ENCODE results near the gene PRKD1. TPM values are rescaled to one million over a fixed set of nuclear protein-coding genes. Genes with fewer than 3 reads are reported as not detected.

Gene PRKD1
- total RNA-seq, 1 experiment from 2014 or later = 2.7 TPM

GRCh38 chr14:29821661-29822429 lies 105.8 kb downstream of the PRKD1 start:
- H3K9me3 Mint-ChIP-seq = no peaks in the 10 kb centered on the region
- Histone ChIP-seq H2BK15ac (ENCODE audit: low read depth, low read length) (no peak overlapping the region), H3T11ph (ENCODE audit: low read length) (no peak overlapping the region), H4K20me1 (ENCODE audit: control insufficient read depth, insufficient read depth, insufficient read length) (no peaks in the 10 kb centered on the region), H2AFZ (ENCODE audit: low read length) (no peak overlapping the region), H3K23me2 (ENCODE audit: insufficient read length, low read depth, low read length, poor library complexity, severe bottlenecking) (no peaks in the 10 kb centered on the region), H3K79me1 (ENCODE audit: insufficient read depth, low read depth, low read length, poor library complexity, severe bottlenecking) (no peaks in the 10 kb centered on the region), H2BK5ac (ENCODE audit: insufficient read length, low read length) (no peak overlapping the region), H3K4ac (ENCODE audit: low read depth, low read length) (no peak overlapping the region), H2AK5ac (ENCODE audit: insufficient read length, low read length) (no peak overlapping the region), H3K79me2 (ENCODE audit: insufficient read depth, low read length) (no peaks in the 10 kb centered on the region), H3K27ac (ENCODE audit: insufficient read length, low read depth, low read length) (no peak overlapping the region), H2BK120ac (ENCODE audit: low read depth, low read length, poor library complexity, severe bottlenecking) (no peak overlapping the region), H3K9ac (ENCODE audit: extremely low read depth, insufficient read length, low read length) (no peak overlapping the region), H3K56ac (ENCODE audit: insufficient read length, low read depth, low read length) (no peak overlapping the region), H2BK12ac (ENCODE audit: insufficient read length, low read depth, low read length) (no peak overlapping the region), H2BK20ac (ENCODE audit: low read depth, low read length, poor library complexity, severe bottlenecking) (no peak overlapping the region), H3K9me3 (ENCODE audit: control insufficient read depth, low read depth, low read length) (no peaks in the 10 kb centered on the region), H3K18ac (ENCODE audit: insufficient read length, low read depth, low read length) (no peak overlapping the region), H4K8ac (replicated peaks; ENCODE audit: insufficient read length, low read depth, low read length) (no peak overlapping the region), H3K23ac (ENCODE audit: insufficient read length, low read depth, low read length) (no peak overlapping the region), H3K27me3 (ENCODE audit: insufficient read depth, low read length) (no peaks in the 10 kb centered on the region), H4K5ac (ENCODE audit: insufficient read length, low read depth, low read length) (no peak overlapping the region), H4K91ac (ENCODE audit: insufficient read length, low read depth, low read length) (no peak overlapping the region), H3K4me2 (ENCODE audit: insufficient read depth, insufficient read length, low read length) (no peak overlapping the region), H3K14ac (ENCODE audit: insufficient read depth, low read length) (no peak overlapping the region), H3K4me1 (ENCODE audit: insufficient read depth, low read length) (no peaks in the 10 kb centered on the region)
- TF ChIP-seq, protein P1, sequence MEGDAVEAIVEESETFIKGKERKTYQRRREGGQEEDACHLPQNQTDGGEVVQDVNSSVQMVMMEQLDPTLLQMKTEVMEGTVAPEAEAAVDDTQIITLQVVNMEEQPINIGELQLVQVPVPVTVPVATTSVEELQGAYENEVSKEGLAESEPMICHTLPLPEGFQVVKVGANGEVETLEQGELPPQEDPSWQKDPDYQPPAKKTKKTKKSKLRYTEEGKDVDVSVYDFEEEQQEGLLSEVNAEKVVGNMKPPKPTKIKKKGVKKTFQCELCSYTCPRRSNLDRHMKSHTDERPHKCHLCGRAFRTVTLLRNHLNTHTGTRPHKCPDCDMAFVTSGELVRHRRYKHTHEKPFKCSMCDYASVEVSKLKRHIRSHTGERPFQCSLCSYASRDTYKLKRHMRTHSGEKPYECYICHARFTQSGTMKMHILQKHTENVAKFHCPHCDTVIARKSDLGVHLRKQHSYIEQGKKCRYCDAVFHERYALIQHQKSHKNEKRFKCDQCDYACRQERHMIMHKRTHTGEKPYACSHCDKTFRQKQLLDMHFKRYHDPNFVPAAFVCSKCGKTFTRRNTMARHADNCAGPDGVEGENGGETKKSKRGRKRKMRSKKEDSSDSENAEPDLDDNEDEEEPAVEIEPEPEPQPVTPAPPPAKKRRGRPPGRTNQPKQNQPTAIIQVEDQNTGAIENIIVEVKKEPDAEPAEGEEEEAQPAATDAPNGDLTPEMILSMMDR (conservative IDR thresholded peaks at IDR 0.05) = no peak
- no peaks in the 10 kb centered on the region for H3K27me3 Mint-ChIP-seq (ENCODE audit: low read depth)
- no peaks in the 10 kb centered on the region for H3K36me3 Mint-ChIP-seq (ENCODE audit: insufficient read depth in 1 of 3, low read depth in 3 of 3)
- H3K4me1 Mint-ChIP-seq = peaks cover 3 to 12% of the 10 kb centered on the region in 2 experiments; a peak in 3 of 4 replicates
- DNase-seq = no peak
- no peak overlapping the region for H3K4me3 Mint-ChIP-seq
- WGBS (ENCODE audit: extremely low coverage, insufficient read length, low lambda C conversion rate) = no CpG with 5 or more reads among the region's 5 CpGs
- H3K27ac Mint-ChIP-seq = no peak overlapping the region; a peak in 1 of 7 replicates
